OCI-M2 (cell line): ENCODE data around the gene GUCY2F.

Source experiments
- DNase-seq: peaks from one replicate; lab custom pipeline; 2025; ENCODE audit not compliant: unreplicated experiment; lab: John Stamatoyannopoulos, UW

GUCY2F gene

DNA sequence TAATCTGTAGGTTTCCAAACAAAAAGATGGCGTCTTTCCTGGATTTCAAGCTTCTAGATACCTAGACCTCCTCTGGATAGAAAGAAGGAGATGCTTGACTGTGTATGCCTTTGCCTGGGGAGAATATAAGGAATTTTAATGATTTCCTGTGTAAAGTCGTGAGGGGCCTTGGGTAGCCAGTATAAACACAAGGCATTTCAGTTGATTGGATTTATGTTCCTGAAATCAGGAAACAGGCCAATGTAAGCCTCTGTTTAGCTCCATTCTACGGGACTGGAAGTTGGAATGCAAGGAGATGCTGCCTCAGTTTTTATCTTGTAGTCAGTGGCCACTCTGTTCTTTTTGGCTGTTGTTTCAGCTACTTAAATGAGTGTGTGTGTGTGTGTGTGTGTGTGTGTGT, 137.2 kb downstream of the GUCY2F start:
- DNase-seq, result no peak

DNA sequence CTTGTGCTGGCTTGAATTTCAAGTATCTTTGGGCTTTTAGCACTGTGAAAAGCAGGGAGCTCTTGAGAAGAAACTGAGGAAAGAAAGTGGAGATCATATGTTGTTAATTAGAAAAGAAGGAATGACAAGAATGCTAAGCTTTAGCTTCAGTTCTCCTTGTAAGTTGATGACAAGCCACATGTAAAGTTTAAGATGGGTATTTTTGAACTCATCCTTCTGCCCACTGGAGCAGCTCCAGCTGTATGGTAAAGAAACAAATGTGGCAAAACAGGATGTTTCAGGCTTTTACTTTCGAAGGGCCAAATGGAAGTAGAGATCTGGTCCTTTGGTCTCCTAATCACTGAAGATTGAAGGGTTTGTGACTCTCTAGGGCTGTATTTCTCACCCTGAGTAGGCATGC, 137.8 kb downstream of the GUCY2F start:
- no peak for DNase-seq

DNA sequence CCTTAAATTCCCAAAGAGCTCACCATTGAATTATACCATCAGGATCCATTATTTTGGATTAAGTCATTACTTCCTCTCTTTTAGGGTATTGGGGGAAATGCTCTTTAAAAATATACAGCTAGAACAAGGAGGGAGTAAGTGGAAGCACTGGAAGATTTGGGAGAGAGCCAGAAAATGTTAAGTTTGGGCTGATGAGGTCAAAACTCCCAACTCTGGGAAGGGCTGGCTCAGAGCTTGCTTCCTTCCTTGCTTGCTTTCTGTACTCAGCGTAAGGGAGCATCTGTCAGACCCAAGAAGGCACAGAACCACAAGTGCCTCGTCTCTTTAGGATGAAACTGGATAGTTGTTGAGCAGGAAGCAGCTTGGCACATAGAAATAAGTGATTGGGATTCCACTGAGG, 138.2 kb downstream of the GUCY2F start:
- no peak for DNase-seq

DNA sequence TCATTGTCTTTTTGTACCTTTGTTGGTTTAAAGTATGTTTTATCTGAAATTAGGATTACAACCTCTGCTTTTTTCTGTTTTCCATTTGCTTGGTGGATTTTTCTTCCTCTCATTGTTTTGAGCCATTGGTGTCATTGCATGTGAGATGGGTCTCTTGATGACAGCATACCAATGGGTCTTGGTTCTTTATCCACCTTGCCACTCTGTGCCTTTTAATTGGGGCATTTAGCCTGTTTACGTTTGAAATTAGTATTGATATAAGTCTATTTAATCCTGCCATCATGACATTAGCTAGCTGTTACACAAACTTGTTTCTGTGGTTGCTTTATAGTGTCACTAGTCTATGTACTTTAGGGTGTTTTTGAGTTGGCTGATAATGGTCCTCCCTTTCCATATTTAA, 145.7 kb downstream of the GUCY2F start:
- no peak for DNase-seq

DNA sequence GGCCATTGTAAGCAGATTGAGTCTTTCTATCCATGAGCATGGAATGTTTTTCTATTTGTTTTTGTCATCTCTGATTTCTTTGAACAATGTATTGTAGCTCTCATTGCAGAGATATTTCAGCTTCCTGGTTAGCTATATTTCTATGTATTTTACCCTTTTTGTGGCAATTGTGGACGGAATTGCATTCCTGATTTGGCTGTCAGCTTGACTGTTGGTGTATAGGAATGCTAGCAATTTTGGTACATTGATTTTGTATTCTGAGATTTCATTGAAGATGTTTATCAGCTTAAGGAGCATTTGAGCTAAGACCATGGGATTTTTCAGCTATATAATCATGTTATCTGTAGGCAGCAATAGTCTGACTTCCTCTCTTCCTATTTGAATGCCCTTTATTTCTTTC, 154.6 kb downstream of the GUCY2F start:
- no peak for DNase-seq
